PC-3 (cell line): Measurements from ENCODE around the gene CXXC5.

Experiments
- EZH2phosphoT487 ChIP-seq: fragments of 300-600 bp; sonication (generic); IDR thresholded peaks from 2 replicates; pipeline ENCODE4 v1.6.1; 2018; ENCODE audit warnings: mild to moderate bottlenecking, antibody characterized with exemption, low read length, borderline replicate concordance
- TF ChIP-seq, protein P1 (sequence below): fragments of 300-600 bp; sonication (generic); conservative IDR thresholded peaks from 2 replicates; pipeline ENCODE4 v1.5.1; 2017; ENCODE audit warnings: antibody characterized with exemption, low read depth, mild to moderate bottlenecking, low read length

DNA sequence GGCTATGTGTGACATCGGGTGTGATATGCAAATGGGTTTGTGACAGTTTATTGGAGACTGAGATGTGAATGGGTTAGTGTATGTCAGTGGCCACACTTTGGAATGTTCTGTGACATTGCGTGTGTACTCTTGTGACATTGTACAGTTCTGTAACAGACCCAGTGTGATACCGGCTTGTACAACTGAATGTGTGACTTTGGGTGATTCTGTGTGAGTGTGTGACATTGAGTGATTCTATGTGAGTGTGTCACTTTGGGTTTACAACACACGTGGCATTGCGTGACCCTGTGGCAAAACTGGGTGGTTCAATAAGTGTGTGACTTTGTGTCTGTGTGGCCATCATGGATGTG lies 38.2 kb downstream of the CXXC5 start:
- TF ChIP-seq, protein P1, sequence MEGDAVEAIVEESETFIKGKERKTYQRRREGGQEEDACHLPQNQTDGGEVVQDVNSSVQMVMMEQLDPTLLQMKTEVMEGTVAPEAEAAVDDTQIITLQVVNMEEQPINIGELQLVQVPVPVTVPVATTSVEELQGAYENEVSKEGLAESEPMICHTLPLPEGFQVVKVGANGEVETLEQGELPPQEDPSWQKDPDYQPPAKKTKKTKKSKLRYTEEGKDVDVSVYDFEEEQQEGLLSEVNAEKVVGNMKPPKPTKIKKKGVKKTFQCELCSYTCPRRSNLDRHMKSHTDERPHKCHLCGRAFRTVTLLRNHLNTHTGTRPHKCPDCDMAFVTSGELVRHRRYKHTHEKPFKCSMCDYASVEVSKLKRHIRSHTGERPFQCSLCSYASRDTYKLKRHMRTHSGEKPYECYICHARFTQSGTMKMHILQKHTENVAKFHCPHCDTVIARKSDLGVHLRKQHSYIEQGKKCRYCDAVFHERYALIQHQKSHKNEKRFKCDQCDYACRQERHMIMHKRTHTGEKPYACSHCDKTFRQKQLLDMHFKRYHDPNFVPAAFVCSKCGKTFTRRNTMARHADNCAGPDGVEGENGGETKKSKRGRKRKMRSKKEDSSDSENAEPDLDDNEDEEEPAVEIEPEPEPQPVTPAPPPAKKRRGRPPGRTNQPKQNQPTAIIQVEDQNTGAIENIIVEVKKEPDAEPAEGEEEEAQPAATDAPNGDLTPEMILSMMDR: no peak
- TF ChIP-seq EZH2phosphoT487: no peak
